Effector CD8-positive, alpha-beta T cell (primary cell): ENCODE data around the gene GADD45B.

Experiments
- DNase-seq: peaks from one replicate; lab custom pipeline; 2025; lab: John Stamatoyannopoulos, UW
- total RNA-seq, 4 experiments: gene quantifications; one replicate each; lab custom pipeline; 2026; lab: John Stamatoyannopoulos, UW

Gene GADD45B
- total RNA-seq, result 49.3 to 168 (median 102) reads per million in 4 experiments

DNA sequence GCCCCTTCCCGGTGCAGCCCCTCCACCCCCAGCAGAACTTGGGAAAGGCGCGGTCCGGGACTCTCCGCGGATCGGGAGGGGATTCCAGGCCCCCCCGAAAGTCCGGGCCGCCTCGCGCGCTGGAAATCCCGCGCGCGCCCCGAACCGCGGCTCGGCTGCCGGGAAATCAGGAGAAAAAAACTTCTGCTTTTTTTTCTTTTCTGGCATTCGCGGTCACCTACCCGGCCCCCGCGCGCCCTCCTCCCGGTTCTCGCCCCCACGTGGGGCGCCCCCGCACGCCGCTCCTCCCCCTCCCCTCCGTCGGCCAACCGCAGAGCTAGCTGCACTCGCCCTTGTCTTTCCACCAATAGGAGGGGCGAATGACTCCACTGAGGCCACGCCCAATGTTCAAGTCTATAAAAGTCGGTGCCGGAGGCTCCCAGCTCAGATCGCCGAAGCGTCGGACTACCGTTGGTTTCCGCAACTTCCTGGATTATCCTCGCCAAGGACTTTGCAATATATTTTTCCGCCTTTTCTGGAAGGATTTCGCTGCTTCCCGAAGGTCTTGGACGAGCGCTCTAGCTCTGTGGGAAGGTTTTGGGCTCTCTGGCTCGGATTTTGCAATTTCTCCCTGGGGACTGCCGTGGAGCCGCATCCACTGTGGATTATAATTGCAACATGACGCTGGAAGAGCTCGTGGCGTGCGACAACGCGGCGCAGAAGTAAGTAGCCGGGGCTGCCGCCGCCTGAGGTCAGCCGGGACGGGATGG is at the start of gene GADD45B:
GADD45B (plus strand) TSS at position 426 of the 749 bp plus-strand sequence; CDS start at position 658, 232 bp downstream.
- DNase-seq, result peak; percentile 96

DNA sequence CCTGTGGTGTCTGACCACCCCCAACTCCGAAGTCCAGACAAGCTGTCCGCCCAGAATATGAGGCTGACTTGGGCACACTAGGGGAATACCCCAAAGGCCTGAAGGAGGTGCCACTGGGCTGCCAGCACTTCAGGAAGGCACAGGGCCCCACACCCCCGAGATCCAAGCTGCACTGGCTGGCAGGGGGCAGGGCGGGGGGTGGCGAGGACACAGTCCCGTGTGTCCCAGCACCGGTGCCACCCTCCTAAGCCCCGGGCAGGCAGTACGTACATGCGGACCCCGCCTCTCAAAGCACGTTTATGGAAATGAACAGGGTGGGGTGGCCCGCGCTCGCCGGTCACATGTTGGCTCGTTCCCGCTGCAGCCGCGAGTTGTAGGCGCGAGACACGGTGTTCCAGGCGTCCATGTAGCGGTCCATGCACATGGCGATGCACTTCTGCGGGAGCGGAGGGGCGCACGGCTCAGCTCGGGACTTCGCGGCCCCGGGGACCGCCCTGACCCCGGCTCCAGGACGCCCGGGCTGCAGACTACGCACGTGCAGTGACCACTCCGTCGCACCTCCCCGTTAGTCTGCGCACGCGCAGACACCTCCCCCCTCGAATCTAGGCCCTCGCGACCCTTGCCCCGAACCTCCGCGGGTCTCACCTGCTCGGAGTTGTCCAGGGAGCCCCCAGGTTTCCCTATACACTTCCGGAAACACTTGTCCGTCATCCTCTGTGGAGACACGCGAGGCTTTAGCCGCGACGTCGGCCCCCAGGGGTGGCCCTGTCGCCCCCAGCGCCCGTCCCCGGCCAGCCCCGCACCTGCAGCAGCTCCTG is 49.1 kb upstream of the GADD45B start:
- DNase-seq, result peak; percentile 41

DNA sequence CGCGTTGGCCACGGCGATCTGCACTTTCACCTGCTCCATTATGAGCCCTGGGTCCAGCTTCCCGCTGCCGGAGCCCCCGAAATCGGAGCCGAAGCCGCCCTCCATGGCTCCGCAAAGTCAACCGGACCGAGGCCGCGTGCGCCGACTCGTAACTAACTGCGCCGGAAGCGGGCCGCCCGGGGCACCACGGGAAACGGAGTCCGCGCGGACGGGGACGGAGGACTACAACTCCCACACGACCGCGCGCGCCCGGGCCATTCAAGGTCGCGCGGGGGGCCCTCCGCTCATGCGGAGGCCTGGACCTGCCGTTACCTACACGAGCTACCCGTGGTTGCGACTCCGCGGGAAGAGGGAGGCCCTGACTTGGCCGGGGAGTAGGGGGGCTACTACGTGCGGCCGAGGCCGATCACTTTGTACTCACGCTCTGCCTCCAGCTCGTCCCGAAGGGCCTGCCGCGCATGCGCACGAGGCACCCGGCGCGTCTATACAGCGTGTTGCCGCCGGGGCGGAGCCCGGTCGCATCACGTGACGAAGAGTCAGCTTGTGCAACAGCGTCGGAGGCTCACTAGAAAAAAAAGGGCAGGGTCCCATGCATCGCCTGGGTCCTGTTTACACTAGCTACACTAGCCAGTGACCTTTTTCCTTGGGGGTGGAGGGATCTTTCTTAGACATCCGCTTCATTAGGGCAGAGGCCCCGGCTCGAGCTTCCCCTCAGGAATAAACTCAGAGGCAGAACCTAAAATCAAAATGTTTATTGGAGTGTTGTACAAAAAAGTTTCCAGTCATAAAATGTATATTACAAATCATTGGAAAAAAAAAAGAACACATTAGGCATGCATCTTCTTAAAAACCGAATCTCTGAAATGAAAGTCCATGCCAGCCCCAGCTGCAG is 48.3 kb upstream of the GADD45B start, which contains the start of gene TIMM13:
TIMM13 (minus strand) TSS at position 158 of the 892 bp plus-strand sequence; CDS start at position 105, 53 bp downstream.
- peak; percentile 93 for DNase-seq

GRCh38 chr19:2428321-2428690 is 47.6 kb upstream of the GADD45B start:
- no peak for DNase-seq

GRCh38 chr19:2428756-2429711 is 46.9 kb upstream of the GADD45B start:
- DNase-seq, result no peak

DNA sequence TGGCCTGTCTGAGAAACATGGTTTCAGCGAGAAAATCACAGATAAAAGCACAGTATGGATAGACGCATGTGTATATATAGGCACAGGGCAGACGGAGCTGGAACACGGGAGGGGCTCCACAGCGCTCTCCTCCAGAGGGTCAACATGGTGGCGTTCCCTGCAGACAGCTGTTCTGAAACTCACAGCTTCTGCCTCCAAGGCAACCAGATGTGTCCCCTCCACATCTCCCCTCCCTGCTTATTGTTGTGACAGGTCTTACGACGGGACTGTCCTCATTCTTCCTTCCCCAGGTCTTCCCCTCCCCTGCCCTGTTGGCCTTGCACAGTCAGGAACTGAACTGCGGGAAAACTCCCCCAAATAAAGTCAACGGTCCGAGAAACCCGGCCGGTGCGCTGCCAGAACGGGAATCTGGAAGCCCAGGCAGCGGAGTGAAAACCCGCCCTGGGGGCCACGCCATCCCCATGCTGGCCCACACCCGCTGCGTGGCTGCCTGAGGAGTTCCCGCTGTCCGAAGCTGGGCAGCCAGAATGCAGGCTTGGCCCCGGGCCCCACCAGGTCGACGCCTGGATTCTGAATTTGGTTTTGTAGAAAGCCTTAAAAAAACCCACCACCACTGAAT is 45.9 kb upstream of the GADD45B start:
- no peak for DNase-seq

GRCh38 chr19:2431318-2432055 is 44.4 kb upstream of the GADD45B start:
- no peak for DNase-seq

DNA sequence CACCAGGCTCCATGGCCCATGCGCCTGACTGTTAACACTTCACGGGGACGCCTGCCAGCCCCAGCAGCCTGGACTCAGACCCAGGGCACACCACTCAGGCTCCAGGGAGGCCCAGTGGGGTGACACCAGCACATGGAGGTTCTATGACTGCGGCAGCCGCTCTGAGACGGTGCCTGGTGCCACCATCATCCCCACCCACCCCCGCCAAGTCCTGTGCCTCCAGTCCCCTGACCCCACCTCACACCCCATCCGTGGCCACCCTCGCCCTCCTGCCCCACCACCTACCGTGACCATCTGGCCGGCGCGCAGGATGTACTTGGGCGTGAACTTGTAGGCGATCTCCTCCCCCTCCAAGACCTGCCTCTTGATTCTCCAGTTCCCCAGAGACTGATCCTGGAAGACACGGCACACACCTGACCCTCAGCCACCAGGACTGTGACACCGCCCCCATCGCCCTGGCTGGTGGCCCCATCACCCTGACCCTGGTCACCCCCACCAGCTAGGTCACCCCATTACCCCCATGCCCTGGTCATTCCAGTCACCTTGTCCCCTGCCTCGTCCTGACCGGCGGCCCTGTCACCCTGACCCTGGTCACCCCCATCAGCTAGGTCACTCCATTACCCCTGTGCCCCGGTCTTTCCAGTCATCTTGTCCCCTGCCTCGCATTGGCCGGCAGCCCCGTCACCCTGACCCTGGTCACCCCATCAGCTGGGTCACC is 43.6 kb upstream of the GADD45B start:
- no peak for DNase-seq

DNA sequence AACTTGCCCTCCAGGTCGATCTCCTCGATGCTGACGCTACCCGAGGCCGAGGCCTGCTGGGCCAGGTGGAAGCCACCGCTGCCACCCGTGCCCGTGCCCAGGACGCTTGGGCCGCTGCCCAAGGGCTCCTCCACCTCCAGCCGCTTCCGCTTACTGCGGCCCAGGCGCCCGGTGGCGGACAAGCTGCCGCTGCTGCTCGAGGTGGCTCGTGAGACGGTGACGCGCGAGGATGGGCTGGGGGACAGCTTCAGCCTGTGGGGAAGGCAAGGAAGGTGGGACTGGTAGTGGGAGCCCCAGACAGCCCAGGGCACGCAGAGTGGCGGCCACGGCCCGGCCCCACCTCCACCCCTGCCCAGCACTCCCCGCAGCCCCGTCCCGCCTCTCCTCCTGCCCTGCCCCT is 42.1 kb upstream of the GADD45B start:
- no peak for DNase-seq

DNA sequence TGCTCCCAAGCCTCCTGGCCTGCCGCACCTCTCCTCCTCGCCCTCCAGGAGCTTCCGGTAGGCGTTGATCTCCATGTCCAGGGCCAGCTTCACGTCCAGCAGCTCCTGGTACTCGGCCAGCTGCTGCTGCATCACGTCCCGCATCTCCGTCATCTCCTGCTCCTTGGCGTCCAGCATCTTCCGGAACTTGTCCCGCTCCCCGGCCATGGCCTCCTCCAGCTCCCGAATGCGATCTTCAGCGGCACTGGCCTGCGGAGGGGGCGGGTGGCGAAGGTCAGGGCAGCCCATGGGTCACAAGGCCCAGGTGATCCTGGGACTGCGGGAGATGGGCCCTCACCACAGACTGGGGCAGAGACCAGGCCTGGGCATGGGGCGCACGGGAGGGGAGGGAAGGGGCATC is 41.7 kb upstream of the GADD45B start:
- no peak for DNase-seq

GRCh38 chr19:2434721-2435265 is 41.1 kb upstream of the GADD45B start:
- no peak for DNase-seq

GRCh38 chr19:2436384-2436783 is 39.5 kb upstream of the GADD45B start:
- DNase-seq, result no peak

DNA sequence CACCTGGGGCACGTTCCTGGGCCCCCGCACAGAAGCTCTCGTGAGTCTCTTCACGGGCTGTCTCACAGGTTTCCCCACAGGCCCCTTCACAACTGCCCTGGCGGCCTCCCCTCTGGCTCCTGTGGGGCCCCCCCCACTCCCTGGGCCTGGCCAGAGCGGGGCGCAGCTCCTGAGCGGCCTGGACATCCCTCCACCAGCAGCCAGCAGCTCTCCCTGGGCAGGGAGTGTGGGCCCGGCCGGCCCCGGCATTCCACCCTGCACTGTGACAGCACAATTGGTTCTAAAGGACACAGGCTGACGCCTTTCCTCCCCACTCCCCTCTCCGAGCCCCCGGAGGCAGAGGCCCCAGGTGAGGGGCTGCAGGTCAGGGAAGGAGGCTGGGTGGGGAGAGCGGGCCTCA is 39.0 kb upstream of the GADD45B start:
- no peak for DNase-seq

DNA sequence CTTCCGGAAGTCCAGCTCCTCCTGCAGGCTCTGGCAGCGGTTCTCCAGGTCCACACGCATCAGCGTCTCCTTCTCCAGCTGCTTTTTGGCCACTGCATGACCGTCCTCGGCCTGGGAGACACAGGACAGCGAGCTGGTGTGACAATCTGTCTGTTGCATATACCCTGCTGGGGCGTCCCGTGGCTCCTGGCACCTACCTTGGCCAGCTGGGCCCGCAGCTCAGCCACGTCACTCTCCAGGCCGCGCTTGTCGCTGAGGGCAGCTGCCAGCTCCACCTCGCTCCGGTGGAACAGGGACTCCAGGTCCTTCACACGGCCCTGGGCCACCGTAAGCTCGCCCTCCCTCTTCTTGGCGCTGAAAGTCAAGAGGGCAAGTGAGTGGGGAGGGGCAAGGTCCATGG is 37.7 kb upstream of the GADD45B start:
- DNase-seq, result no peak

GRCh38 chr19:2440515-2440914 is 35.4 kb upstream of the GADD45B start:
- DNase-seq, result no peak

- no peak for DNase-seq
These were observed 34.7 kb upstream of the GADD45B start for GRCh38 chr19:2441096-2441752.

- no peak for DNase-seq
These were observed 32.7 kb upstream of the GADD45B start for GRCh38 chr19:2443116-2443784.

DNA sequence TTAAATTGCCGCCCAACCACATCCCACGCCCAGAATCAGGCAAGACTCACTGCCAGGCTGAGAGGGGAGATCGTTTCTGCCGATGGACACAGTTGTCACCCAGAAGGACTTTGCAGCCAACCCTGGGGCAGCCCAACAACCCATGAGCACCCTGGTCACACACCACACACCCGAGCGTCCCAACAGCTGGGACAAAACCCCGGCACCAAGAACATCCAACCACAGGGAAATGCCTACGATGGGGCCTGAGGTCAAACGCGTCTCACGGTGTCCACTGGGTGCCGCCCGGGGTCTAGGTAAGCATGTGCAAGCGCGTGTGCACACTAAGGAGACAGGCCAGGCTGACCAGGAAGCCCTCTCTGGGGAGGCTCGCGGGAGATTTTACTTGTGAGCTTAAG is 32.1 kb upstream of the GADD45B start:
- DNase-seq, result no peak
